Measurements from ENCODE around the gene GALNT2.

GALNT2 gene

GRCh38 chr1:230160957-230161771, 94.1 kb downstream of the GALNT2 start:
- DNase-seq (ENCODE audit: low spot score): no peak

- no peak for DNase-seq (ENCODE audit: low spot score)
These were observed 96.2 kb downstream of the GALNT2 start for GRCh38 chr1:230163205-230163604.

GRCh38 chr1:230163719-230164118, 96.7 kb downstream of the GALNT2 start:
- DNase-seq (ENCODE audit: low spot score): no peak

GRCh38 chr1:230165536-230165935, 98.5 kb downstream of the GALNT2 start:
- no peak for DNase-seq (ENCODE audit: low spot score)

DNA sequence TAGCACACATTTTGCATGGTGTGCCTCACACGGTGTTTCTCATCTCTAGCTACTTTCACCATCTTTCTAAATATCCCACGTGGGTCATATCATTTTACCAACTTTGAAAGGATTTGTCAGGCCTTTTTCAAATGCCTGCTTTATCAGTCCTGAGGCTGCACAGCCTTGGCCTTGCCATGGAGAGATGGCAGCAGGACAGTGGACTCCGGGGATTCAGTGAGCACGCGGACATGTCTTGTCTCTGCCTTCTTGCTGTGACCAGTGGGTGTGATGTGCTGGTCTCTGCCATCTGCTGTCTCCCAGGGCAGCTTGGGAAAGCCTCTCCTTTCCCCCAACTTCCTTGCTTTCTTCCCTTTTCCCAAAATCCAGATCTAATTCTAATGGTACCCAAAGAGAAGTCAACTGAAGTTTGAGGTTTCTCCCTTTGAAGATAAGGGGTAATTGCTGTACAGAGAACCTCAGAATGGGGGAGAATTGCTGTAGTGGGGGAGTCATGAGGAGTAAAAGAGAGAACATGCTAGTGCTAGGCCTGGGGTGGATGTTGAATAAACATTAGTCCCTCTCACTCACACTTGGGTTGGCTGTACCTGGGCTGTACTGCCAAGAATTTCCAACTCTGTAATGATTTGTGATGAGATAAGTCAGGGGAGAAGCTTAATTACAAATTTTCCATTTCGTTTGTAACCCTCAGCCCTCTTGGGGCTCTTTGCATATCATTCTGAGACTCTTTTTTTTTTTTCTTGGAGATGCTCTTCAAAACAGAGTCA, 99.5 kb downstream of the GALNT2 start:
- no peak for DNase-seq (ENCODE audit: low spot score)

DNA sequence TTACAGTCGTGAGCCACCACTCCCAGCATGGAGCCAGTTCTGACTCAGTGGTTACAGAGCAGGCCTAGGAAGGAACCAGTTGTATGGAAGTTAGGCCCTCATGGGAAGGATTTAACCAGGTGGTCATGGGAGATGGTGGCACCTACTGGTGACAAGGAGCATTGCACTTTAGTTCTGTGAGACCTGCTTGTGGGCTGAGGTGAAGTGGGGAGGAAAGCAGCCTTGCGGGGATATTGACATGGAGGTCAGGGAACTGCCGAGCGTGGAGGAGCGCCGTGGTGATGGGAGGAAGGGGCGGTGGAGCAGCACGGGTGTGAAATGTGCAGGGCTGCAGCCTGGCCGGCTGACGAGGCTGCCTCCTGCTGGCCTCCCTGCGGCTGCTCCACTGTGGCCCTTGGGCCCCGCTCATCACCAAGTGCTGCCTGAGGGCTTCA, 100.4 kb downstream of the GALNT2 start:
- peak; percentile 62 for DNase-seq (ENCODE audit: low spot score)

- no peak for DNase-seq (ENCODE audit: low spot score)
These were observed 102.6 kb downstream of the GALNT2 start for GRCh38 chr1:230169454-230170152.

DNA sequence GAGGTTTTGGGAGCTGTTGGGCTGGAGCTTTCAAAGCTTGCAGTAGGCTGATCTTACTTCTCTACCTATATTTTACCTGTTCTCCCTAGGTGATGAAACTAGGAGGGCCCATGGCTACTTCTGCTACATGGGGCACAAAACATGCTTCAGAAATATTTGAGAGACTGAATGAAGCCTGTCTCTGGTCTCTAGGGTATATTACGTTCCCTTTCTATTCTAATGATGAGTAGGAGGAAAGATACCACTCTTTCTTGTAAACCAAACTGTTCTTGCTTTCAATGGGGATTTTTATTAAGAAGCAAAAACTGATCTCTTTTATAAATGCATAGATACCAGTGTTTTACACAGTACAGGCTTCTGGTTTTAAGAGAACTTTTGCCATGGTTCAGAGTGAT, 103.1 kb downstream of the GALNT2 start:
- no peak for DNase-seq (ENCODE audit: low spot score)

- DNase-seq (ENCODE audit: low spot score): no peak
These were observed 103.6 kb downstream of the GALNT2 start for GRCh38 chr1:230170622-230171021.

DNA sequence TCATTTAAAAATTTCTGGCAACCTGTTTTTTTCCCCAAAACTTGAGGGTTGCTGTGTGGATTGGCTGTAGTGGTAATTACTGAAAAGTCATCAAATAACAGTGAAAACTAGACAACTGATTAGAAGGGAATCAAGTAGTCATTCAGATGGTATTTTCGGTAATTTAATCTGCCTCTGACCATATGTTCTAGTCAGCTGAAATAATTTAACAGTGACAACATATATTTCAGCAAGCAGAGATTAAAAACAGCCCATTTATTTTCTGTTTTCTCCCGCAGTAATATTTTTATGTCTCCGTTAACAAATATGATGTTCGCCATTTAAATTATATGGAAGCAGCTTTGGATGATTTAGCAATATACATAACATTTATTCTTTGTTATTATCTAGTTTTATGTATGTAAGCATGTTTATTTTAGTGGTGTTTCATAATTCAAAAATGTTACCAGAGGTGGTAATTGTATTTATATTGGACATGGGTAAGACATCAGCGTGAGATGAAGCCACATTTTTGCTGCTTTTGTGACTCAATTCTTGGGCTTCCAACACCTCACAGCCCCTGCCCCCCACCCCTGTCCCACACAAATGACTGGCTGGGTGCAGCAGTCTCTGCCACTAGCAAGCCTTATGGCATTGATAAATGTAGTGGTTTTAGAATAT, 104.4 kb downstream of the GALNT2 start:
- no peak for DNase-seq (ENCODE audit: low spot score)

- DNase-seq (ENCODE audit: low spot score): no peak
These were observed 105.0 kb downstream of the GALNT2 start for GRCh38 chr1:230172016-230172537.

DNA sequence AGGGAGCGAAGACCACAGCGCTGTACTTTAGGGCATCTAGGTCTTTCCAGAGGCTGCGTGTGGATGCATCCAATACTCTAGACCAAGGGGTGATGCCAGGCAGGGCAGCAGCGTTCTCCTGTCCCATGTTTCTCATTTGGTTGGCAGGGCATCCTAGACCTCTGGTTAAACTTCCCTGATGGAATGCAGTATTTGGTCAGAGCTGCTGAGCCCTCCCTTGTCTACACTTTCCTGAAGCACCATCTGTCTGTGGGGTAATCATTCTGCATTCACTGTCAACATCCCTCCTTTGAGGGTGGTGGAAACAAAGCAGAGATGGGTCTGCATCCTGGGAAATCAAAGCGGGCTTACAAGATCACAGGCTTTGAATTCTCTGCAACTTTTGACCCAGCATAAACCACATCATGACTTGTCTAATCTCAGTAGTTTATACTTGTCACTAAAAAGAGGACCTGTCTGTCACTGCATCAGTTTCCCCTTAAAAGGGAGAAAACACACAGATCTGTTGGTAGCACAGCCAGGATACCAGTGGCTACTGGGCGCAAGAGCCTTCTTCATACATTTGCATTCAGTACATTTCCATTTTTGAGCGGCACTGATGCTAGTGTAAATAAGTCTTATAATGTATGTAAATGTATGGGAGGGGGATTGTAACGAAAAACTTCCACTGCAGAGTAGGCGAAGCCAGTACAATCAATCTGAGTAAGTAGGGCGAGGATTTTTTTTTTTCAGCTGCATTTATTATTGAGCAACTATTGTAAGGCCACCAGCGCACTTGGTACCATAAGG, 106.3 kb downstream of the GALNT2 start:
- no peak for DNase-seq (ENCODE audit: low spot score)

DNA sequence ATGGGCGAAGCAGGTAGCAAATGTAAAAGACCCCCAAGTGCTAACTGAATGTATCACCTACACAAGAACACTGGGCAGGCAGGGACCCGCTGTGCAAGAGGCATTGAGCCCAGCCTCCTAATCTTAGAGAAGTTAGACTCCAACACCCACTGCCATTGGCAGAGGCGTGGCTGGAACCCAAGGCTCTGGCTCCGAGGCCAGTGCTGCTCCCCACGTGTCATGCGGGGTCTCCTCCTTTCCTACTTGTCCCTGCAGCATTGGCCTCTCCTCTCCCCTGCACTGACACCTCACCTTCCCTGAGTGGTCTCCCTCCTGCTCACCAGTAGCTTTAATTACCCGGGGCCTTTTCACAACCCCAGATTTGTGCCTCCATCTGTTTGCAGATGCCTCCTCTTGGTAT, 107.0 kb downstream of the GALNT2 start:
- no peak for DNase-seq (ENCODE audit: low spot score)

DNA sequence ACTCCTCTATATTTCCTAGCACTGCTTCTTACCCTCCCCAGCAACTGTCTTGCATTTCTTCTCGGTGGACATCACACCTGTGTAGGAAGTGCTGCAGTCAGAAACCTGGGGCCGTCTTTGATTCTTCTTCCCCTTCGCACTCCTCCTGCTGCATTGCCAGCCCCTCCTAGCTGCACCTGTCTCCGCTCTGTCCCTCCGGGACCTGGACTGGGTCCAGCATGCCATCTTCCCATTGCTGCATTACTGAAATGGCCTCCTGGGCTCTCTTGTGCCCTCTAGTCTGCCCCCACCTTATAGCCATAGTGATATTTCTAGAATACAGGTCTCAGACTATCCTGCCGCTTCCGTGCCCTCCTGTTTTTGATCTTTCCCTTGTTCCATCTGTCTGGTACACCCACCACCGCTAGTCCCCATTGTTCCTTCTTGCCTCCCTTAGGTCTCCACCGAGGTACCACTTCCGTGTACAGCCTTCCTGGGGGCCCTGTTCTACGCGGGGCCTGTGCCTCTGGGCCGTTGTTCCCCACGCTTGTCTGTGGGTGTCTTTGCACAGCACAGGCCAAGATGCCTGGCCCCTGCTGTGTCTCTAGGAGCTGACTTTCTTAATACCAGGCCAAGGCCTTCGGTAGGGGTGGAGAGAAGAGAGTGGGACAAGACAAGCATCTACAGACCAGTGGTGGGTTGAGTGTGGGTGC, 107.6 kb downstream of the GALNT2 start:
- DNase-seq (ENCODE audit: low spot score): no peak

DNA sequence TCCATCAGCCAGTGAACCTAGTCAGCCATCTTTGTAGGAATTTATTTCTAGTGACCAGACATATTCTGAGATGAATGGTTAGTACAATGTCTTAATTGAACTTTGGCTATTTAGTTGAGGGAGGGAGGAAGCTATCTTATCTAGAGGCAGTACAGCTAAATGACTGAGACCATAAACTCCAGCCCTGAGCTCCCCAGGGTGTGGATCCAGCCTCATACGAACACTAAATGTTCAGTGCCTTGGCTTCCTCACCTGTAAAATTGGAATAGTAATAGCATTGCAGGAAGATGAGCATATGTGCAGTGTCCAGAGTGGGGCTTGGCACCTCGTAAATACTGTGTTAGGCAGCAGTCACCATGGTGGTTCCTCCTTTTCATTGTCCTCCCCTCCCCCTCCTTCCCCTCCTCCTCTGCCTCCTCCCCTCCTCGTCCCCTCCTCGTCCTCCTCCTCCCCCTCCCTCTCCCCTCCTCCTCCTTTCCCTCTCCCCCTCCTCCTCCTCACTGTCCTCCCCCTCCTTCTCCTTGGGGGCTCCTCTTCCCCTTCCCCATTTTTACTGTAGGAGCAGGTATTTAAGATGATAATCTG, 108.2 kb downstream of the GALNT2 start:
- DNase-seq (ENCODE audit: low spot score): no peak

DNA sequence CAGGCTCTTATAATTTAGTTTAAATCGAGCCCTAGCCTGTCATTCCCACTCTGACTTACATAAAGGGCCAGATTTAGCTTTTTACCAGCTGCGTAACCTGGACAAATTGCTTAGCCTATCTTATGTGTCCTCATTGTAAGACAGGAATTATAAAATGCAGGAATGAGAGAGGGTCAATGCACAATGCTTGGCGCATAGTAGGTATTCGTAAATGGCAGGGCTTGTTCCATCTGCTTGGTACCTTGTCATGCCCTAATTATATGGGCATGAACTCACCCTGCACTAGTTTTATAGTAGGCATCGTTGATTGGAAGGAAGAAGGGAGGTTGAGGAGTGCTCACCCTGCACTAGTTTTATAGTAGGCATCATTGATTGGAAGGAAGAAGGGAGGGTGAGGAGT, 108.8 kb downstream of the GALNT2 start:
- DNase-seq (ENCODE audit: low spot score): no peak

- DNase-seq (ENCODE audit: low spot score): no peak
These were observed 109.3 kb downstream of the GALNT2 start for GRCh38 chr1:230176326-230176725.

- DNase-seq (ENCODE audit: low spot score): peak; percentile 84
These were observed 109.9 kb downstream of the GALNT2 start for GRCh38 chr1:230176871-230177411.

- DNase-seq (ENCODE audit: low spot score): no peak
These were observed 112.2 kb downstream of the GALNT2 start for GRCh38 chr1:230179249-230179648.

Measured in SK-N-DZ (cell line).